Activated CD4-positive, alpha-beta T cell treated with anti-CD3 and anti-CD28 coated beads for 1 hour (primary cell): Measurements from ENCODE around the gene HMGN1.

Experiments used
- DNase-seq: peaks from one replicate; pipeline ENCODE4 v3.0.0-alpha.2; 2020

HMGN1 gene

DNA sequence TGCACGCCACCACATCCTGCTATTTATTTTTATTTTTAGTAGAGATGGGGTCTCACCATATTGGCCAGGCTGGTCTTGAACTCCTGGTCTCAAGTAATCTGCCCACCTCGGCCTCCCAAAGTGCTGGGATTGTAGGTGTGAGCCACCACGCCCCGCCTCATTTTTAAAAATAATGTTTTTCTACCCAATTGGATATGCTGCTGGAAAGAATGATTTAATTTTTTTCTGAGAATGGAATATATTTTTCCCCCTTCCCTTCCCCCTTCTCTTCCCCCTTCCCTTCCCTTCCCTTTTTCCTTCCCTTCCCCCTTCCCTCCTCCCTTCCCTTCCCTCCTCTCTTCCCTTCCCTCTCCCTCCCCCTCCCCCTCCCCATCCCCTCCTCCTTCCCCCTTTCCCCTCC, 17.7 kb upstream of the HMGN1 start:
- no peak for DNase-seq

DNA sequence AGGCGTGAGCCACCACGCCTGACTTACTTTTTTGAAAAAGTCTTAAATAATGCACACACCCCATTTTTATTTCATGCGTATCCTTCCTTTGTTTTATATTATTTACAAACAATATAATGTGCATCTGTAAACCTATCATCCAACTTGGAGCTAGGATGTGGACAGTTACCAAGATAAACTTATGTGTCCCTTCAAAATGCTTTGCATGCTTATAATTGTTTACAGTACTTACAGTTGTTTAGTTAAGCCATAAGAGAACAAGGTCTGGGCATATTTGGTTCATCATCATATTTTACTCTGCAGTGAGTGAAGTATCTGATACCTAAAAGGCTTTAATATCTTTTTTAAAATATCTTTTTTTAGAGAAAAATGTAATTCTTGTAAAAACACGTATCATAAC, 16.1 kb upstream of the HMGN1 start:
- DNase-seq: no peak

DNA sequence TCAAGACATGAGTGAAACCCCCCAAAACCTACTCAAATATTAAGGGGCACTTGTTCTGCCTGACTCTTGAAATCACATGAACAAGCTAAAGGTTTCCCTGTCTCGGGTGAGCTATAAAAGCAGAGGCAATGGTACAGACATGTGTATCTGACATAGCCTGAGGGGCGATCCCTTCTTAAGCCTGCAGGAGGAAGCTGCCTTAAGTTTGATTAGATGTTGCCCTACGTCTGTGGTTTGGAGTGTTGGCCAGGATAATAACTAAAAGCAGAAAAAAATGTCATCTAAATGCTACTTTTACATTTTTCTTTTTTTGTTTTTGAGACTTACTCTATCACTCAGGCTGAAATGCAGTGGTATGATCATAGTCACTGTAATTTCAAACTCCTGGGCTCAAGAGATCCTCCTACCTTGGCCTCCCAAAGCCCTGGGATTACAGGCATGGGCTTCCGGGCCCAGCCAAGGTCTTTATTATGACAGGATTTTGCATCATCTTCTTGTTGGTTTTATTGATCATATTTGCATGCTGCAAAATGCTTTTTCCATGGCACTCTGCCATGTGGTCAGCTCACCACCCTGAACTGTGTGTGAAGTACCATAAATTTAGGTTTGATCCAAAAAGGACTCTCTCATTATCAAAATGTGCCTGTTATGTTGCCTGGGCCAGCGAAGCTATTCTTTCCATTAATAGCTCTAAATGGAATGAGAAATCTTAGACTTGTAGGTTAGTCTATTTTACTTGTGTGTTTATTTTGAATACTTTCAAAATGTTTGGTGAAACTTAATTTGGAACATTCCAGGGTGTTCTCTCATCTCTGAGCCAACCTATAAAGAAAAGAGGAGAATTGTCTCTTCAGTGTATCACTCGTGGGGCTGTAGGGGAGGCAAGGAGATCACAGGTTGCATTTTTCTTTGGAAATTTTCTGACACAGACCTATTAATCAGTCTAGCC, 15.0 kb upstream of the HMGN1 start:
- no peak for DNase-seq

DNA sequence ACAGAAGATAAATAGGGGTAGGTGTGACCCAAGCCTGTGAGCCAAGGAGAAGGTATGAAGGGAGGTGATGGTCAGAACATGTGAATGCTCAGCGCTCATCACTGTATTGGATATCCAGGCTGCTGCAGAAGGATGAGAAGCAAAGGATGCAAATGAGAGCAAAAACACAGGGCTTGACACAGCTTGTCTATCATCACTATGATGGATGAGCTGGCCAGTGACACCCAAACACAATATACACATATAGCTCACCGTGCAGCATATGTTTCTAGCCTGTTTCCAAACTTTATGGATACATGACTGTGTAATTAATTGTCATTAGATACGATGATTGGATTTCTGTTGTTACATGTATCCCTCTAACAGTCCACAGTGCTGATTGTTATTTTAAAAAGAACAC, 13.8 kb upstream of the HMGN1 start:
- DNase-seq: no peak

DNA sequence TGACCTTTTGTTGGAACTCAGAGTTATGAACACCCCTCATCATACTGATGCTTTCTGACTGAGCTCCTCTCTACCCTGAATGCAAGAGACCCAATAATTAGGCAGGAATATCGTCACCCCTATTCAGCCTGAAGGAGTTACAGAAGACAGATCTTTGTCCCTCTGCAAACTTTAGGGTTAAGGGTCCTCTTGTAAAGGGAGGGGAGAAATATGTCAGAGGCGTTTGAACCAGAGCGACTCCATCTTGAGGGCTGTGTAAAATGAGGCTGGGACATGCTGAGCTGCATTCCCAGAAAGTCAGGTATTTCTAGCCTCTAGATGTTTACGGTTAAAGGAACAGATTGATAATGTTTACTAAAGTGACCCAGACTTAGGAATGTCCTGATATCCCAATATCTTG, 10.5 kb upstream of the HMGN1 start:
- no peak for DNase-seq

DNA sequence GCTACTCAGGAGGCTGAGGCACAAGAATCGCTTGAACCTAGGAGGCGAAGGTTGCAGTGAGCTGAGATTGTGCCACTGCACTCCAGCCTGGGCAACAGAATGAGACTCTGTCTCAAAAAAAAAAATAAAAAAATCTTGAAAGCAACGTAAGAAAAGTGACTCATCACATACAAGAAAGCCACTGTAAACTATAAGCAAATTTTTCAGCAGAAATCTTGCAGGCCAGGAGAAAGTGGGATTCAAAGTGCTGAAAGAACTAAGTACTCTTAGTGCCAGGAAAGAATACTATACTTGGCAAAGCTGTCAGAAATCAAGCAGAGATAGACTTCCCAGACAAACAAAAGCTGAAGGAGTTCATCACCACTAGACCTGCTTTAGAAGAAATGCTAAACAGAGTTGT, 4.4 kb upstream of the HMGN1 start:
- no peak for DNase-seq

DNA sequence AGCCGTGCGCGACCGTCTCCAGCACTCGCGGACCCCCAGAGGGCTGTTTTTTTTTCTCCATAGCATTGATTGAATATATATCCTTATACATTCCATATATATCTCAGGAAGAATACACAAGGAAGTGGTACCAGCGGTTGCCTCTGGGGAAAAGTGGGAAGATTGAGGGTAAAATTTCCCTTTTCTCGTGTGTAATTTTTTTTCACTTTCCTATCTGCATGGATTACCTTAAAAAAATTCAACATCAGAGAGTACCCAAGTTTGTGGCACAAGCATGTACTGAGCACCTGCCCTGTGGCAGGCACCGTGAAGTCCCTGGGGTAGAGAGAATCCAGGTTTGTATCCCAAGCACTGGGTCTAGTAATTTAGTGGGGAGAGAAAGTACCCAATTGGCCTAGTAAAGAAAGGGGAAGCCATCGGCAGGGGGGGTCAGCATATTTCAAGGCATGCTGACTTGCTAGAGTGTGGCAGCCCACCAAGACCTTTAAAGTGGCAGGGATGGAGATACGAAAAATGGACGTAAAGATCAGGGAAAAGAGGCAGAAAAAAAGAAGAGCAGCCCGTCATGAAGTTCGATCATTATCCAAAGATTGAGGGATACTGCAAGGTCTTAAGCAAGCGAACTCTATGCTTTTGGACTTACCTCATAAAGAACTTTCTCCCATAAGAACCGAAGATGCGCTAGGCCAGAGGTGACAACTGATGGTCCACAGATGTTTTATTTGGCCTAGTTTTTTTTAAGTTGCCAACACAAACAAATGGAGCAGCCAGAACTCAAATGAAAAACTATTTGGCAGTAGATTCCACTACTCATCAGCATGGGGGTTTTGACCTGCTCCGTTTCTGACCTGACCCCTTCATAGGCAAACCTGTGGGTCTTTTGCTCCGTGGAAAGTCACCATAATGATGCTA, 1.5 kb upstream of the HMGN1 start:
- DNase-seq: no peak

DNA sequence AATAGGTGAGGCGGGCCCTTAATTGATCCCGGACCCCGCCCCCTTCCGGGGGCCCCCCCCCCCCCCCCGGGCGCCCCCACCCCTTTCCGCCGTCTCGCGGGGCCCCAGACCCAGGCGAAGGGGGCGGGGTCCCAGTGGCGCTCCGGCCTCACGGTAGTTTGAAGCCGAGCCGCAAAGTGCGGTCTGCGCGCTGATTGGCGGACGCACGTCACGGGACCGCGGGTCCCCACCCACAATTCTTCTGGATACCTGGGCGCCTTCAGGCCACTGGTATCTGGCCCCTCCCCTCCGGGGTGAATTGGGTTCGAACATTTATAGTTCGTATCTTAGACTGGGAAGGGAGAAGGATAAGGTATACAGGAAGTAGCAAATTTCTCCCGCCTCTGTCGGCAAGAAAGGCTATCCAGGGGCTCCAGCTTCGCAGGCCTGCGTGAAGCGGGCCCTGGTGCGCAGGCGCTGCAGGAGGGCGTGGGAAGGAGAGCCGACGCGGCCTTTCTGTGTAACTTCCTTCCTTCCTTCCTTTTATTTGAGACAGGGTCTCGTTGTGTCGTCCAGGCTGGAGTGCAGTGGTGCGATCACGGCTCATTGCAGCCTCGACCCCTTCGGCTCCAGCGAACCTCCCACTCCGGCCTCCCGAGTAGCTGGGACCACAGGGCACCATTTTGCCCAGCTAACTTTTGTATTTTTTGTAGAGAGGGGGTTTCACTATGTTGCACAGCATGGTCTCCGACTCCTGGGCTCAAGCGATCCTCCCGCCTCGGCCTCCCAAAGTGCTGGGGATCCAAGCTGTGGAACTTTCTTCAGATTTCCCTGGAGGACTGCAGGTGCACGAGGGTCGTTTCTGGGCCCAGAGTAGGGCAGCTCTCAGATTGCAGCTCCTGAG, 564 bp upstream of the HMGN1 start:
- peak; percentile 95 for DNase-seq

DNA sequence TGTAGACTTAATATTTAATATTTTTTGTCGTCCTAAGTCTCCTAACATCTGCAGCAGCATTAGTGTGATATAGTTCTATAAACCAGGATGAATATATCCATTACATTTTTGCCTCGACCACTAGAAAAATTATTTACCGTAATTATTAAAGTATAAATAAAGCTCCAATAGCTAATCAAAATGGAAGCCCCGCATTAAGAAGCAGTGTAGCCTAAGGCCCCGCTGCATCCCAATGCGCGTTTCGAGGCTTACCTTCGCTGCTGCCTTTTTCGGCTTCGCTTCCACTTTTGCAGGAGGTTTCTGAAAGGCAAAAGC, 891 bp downstream of the HMGN1 start:
- no peak for DNase-seq

DNA sequence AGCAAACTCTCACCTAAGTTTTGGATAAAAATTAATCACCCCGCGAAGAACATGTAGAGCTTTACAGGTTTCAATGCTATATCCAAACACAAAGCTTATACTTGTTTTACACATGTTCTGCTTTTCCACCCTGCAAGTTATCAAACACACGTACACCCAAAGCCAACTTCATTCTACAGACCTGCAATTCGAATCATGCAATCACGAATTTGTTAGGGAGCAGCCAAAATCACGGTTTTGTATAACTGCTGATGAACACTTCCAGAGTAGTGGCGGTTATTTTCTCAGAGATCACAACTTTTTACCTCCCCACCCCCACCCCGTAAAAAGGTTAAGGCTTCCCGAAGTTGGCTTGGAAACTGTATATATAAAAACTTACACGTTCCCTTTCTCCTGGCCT, 1.4 kb downstream of the HMGN1 start:
- no peak for DNase-seq

DNA sequence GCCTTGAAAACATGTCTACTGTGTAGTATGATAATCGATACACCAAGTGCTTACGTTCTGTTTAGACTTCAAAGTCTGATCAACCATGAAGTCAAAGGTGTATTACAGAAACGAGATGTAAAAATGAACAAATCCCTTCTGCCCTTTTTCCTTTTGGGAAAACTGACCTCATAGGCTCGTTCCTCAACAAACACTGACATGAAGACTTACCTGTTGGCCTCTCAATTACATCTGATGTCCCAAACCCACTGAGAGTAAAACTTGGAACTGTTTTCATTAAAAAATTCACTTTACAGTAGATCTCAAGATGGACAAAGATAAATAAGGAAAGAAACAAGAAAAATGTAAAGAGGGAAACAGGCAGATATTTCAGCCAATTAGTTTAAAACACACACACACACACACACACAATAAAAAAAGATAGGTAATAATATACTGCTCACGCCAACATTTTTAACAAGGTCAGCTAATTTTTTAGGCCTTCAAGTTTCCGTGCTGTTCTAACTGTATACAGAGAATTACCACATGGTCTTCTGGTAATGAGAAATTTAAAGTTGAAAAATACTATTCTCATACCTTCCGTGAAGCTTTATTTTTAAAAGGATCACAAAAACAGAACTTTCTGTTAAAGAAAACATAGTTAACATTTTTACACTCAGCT, 2.1 kb downstream of the HMGN1 start:
- no peak for DNase-seq

DNA sequence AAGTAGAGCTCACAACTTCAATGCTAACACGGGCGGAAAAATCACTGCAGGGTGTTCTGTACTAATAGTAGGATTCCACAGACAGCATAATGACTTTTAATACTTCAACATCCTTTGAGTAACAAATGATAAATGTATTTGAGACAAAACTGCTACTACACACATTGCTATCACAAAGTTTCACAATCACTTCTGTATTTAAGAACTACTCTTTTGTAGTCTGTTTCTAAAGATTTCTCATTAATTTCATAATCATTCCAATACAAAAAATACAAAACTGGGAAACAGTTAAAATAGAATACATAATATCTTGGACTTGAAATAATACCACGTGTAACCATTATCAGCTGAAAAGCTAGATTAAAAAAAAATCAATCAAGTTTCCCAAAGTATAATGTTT, 2.7 kb downstream of the HMGN1 start:
- no peak for DNase-seq

DNA sequence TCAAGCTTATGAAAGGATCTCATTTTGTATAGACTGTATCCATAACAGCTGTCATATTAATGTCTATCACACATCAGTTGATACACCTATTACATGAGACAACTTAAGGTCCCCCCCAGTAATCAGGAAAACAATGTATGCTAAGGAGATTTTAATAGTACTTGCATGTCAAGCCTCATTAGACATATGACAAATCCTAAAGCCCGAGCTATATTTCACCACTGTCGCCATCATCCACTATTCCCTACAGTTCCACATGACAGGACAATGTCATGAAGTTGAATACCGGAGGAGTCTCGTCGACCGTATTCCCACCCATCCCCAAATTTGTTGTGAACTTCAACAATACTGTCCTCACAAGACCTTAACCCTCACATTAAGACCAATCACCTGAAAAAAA, 3.4 kb downstream of the HMGN1 start:
- DNase-seq: no peak

DNA sequence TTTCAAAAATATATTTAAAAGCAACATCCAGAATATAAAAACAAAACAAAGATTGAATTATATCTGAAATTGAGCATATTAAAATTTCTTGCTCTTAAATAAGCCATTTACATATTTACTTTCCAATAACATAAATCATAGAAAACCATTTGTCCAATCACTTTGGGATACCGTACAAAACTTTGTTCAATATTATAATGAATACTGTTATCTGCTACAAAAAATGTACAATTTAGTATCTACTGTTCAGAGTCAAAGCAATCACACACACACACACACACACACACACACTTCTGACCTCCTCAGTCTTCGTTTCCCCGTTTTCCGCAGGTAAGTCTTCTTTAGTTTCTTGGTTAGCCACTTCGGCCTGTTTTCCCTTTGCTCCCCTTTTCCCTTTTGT, 4.0 kb downstream of the HMGN1 start:
- DNase-seq: no peak

DNA sequence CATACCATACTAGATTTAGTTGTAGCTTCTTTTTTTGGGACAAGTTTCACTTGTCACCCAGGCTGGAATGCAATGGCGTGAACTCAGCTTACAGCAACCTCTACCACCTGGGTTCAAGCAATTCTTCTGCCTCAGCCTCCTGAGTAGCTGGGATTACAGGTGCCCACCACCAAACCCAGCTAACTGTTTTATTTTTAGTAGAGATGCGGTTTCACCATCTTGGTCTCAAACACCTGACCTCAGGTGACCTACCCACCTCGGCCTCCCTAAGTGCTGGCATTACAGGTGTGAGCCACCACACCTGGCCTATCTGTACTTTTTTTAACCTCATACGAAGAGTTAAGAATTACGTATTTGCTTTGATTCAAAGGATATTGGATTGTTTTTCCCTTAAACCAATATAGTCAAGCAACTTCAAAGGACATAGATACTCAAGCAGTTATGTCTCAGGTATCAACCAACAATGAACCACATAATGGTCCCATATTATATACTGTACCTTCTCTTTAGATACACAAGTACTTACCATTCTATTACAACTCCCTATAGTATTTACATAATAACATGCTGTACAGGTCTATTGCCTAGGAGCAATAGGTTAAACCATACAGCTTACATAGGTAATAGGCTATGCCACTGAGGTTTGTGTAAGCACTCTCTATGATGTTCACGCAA, 7.5 kb downstream of the HMGN1 start:
- DNase-seq: no peak

DNA sequence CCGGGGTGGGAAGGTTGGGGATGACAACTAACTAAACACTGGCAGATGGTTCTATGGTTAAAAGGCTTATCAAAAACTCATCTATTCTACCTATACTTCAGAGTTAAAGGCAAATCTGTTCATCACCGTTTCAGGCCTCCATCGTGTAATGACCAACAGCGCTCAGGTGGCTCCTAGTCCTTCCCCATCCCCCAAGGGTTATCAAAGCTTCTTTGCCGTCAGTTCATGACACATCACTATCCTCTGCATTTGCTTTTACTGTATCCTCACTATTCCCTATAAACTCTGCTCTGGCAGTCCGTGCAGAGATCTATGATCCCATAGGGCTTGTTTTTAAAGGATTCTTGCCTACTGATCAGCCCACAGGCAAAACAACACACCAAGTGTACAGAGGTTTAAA, 8.2 kb downstream of the HMGN1 start:
- DNase-seq: no peak

DNA sequence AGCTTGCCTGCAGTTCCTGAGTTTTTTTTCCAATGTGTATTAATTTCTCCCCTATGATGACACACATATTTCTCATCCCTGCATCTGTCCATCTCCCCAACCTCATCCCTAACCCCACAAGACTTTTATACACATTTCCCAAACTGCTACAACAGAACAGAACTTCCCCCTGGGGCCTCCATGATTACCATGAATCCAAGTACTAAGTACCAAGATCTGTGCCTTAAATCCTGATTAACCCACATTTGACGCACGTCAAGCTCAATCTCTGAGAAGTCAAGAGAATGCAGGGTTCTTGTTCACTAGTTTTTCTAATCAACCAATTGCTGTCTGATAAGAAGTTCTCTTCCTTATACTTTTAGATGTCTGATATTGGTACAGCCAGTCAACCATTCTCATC, 9.7 kb downstream of the HMGN1 start:
- no peak for DNase-seq

DNA sequence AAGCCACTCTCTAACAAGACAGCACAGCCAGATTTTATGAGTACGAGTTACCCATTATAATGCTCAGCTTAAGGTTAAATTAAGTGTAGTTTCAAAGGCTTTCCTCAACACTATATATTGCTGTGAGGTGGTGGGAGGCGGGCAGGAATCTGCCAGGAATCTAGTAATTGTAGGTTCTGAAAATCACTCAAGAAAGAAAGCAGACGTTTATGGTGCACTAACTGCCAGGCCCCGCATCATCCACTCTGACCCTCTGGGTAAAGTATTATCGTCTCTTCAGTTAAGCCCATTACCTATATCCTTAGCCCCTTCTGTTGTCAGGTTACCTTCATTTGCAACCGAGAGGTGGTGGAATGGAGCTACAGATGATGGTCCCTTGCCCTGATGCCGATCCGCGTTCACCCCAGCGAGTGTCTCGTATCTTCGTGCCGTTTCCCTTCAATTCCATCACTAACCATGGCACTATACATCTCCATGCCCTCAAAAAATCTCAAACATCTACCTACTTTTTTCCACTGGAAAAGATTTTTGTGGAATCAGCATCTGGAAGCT, 12.4 kb downstream of the HMGN1 start:
- DNase-seq: no peak

DNA sequence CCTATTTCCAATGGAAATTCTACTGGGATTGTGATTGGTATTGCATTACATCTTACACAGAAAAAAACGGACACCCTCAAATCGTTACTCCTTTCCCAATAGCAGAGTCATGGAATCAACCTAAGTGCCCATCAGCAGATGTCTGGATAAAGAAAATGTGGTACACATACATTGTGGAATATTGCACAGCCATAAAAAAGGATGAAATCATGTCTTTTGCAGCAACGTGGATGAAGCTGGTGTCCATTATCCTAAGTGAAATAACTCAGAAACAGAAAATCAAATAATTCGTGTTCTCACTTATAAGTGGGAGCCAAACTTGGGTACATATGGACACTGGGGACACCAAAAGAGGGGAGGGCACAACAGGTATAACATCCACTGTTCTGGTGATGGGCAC, 14.3 kb downstream of the HMGN1 start:
- DNase-seq: no peak

DNA sequence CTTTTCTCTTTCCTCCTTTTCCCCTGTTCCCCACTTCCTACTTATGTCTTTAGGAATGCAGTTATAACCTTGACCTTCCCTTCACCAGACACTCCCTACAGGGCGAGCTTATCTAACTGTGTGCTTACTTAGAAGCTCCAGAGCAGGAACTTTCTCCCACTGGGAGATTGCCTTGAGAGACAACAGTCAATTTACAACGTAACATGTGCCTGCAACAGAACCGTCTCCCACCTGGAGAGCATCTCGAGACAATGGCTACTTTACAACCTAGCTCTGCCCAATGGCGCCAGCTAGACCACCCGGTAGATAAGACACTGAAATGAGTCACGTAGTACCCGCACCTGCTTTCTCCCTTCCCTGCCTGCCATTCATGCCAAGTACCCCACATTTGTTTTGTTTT, 16.7 kb downstream of the HMGN1 start:
- no peak for DNase-seq

DNA sequence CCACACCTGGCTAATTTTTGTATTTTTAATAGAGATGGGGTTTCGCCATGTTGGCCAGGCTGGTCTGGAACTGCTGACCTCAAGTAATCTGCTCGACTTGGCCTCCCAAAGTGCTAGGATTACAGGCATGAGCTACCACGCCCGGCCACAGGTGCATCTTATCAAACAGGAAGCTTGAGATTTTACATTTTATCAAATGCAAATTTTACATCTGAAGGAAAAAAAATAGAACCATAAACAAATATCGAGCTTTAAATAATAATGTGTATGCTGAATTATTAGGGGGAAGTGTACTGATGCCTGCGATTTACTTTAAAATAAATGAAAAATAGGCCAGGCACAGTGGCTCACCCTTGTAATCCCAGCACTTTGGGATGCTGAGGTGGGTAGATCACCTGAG, 18.9 kb downstream of the HMGN1 start:
- no peak for DNase-seq

DNA sequence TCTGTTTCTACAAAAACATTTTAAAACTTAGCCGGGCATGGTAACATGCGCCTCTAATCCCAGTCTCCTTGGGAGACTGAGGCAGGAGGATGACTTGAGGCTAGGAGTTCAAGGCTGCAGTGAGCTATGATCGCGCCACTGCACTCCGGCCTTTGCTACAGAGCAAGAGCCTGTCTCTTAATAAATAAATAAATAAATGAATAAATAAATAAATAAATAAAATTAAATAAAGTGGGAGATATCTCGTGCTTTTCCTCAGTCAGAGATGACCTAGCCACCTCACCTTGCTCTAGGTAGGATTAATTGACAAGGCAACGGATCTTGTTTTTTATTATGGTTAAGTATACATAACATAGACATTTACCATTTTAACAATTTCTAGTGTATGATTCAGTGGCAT, 21.2 kb downstream of the HMGN1 start:
- no peak for DNase-seq
